ENCODE measurements around the gene ITGB4. TPM values are rescaled to one million over a fixed set of nuclear protein-coding genes. Genes with fewer than 3 reads are reported as not detected.

ITGB4 gene
- total RNA-seq, 4 donors from 2014 or later: 31.1 to 66.3 (median 41.8) TPM

GRCh38 chr17:75719732-75720131 lies 1.5 kb upstream of the ITGB4 start:
- peaks cover 92% of the 10 kb centered on the region for H3K27me3 ChIP-seq
- ATAC-seq: no peak
- H3K27ac ChIP-seq: peak overlapping the region in 3 of 4 donors; percentile 51 to 84 (median 78)
- 80% methylated on average over 1 of the region's 2 CpGs; no CpG with 5 or more reads in 1 of the 2 donors for WGBS, 2 donors (ENCODE audit: low coverage in 1 of 2)
- peaks cover 0 to 23% (median 7%) of the 10 kb centered on the region in 3 donors for H3K4me1 ChIP-seq
- H3K9me3 ChIP-seq: no peaks in the 10 kb centered on the region
- peaks cover 0 to 5% of the 10 kb centered on the region in 2 donors for H3K36me3 ChIP-seq
- TF ChIP-seq POLR2A (IDR thresholded peaks at IDR 0.05) (no peak), CTCF (IDR thresholded peaks at IDR 0.05) (no peak), POLR2AphosphoS5 (IDR thresholded peaks at IDR 0.05) (no peak), EP300 (IDR thresholded peaks at IDR 0.05) (no peak)
- no peak overlapping the region for H3K4me3 ChIP-seq

- peak overlapping the region; percentile 19 to 58 for H3K4me3 ChIP-seq
- H3K9me3 ChIP-seq: no peaks in the 10 kb centered on the region
- TF ChIP-seq EP300 (IDR thresholded peaks at IDR 0.05) (no peak), CTCF (IDR thresholded peaks at IDR 0.05) (no peak), POLR2AphosphoS5 (IDR thresholded peaks at IDR 0.05) (no peak), POLR2A (IDR thresholded peaks at IDR 0.05) (no peak)
- ATAC-seq: peak; percentile 17
- H3K36me3 ChIP-seq: peaks cover 0 to 18% of the 10 kb centered on the region in 2 donors
- H3K4me1 ChIP-seq: peaks cover 0 to 23% (median 7%) of the 10 kb centered on the region in 3 donors
- peak overlapping the region in 3 of 4 donors; percentile 78 to 84 (median 82) for H3K27ac ChIP-seq
- peaks cover 87% of the 10 kb centered on the region for H3K27me3 ChIP-seq
- no CpG with 5 or more reads among the region's 33 CpGs for WGBS, 2 donors (ENCODE audit: low coverage in 1 of 2)
These were observed 278 bp downstream of the ITGB4 start for GRCh38 chr17:75721463-75722011.

- H3K4me1 ChIP-seq: peaks cover 0 to 23% (median 7%) of the 10 kb centered on the region in 3 donors
- peak overlapping the region in 3 of 4 donors; percentile 78 to 84 (median 82) for H3K27ac ChIP-seq
- peaks cover 87% of the 10 kb centered on the region for H3K27me3 ChIP-seq
- peak overlapping the region in 1 of 2 donors; percentile 58 for H3K4me3 ChIP-seq
- TF ChIP-seq CTCF (IDR thresholded peaks at IDR 0.05): no peak
- no peaks in the 10 kb centered on the region for H3K9me3 ChIP-seq
- ATAC-seq: no peak
- peaks cover 0 to 21% of the 10 kb centered on the region in 2 donors for H3K36me3 ChIP-seq
- WGBS, 2 donors (ENCODE audit: low coverage in 1 of 2): no CpG with 5 or more reads among the region's 5 CpGs
These were observed 817 bp downstream of the ITGB4 start for GRCh38 chr17:75722076-75722475.

- H3K4me3 ChIP-seq: peak overlapping the region in 1 of 2 donors; percentile 58
- H3K27ac ChIP-seq: peak overlapping the region in 3 of 4 donors; percentile 78 to 84 (median 82)
- peaks cover 0 to 23% (median 7%) of the 10 kb centered on the region in 3 donors for H3K4me1 ChIP-seq
These were observed 1.4 kb downstream of the ITGB4 start for GRCh38 chr17:75722542-75723095.

More at GRCh38 chr17:75722542-75723095, 1.4 kb downstream of the ITGB4 start:
- WGBS, 2 donors (ENCODE audit: low coverage in 1 of 2): 78 to 82% methylated on average over 6 to 9 of the region's 9 CpGs
- ATAC-seq: no peak
- H3K36me3 ChIP-seq: peaks cover 0 to 25% of the 10 kb centered on the region in 2 donors
- no peak for TF ChIP-seq POLR2AphosphoS5 (IDR thresholded peaks at IDR 0.05)
- no peak for TF ChIP-seq CTCF (IDR thresholded peaks at IDR 0.05)
- no peaks in the 10 kb centered on the region for H3K9me3 ChIP-seq
- peaks cover 83% of the 10 kb centered on the region for H3K27me3 ChIP-seq

Data from gastroesophageal sphincter (tissue), 4 donors.